Measurements from ENCODE around the gene ALDH1A1.

- no peak for TF ChIP-seq GATA2 (IDR thresholded peaks at IDR 0.05; ENCODE audit: low read depth, low read length)
- no peak for TF ChIP-seq GATA3 (IDR thresholded peaks at IDR 0.05; ENCODE audit: low read depth, low read length)
These were observed 61.8 kb downstream of the ALDH1A1 start for GRCh38 chr9:72891043-72891442.

Measured in SH-SY5Y (cell line).